GM19035 (cell line): ENCODE data around the gene LSM6.
A peak's percentile ranks its signal among the peaks of the same experiment; 100 is the strongest.

Experiments
- ATAC-seq: cut with Tn5 transposase; IDR thresholded peaks from one replicate; pipeline ENCODE4 v1.9.1; 2021; ENCODE audit not compliant: unreplicated experiment

LSM6 gene

GRCh38 chr4:146175541-146176453 lies at the start of gene LSM6:
Gene LSM6, plus strand, starts transcription at chr4:146175718. Its CDS starts 7,204 bp downstream, at chr4:146182922.
- ATAC-seq = peak; percentile 96

GRCh38 chr4:146132445-146132844 lies 43.1 kb upstream of the LSM6 start:
- peak; percentile 100 for ATAC-seq

GRCh38 chr4:146134761-146135445 lies 40.6 kb upstream of the LSM6 start:
- ATAC-seq = no peak

GRCh38 chr4:146135941-146136340 lies 39.6 kb upstream of the LSM6 start:
- ATAC-seq = no peak

- ATAC-seq = no peak
Measured at GRCh38 chr4:146142768-146143167, 32.8 kb upstream of the LSM6 start.

GRCh38 chr4:146143888-146144287 lies 31.6 kb upstream of the LSM6 start:
- ATAC-seq = no peak

- no peak for ATAC-seq
Measured at GRCh38 chr4:146146918-146147317, 28.6 kb upstream of the LSM6 start.

- no peak for ATAC-seq
Measured at GRCh38 chr4:146148021-146148420, 27.5 kb upstream of the LSM6 start.

- ATAC-seq = no peak
Measured at GRCh38 chr4:146154057-146154456, 21.5 kb upstream of the LSM6 start.

GRCh38 chr4:146155152-146155724 lies 20.3 kb upstream of the LSM6 start:
- no peak for ATAC-seq

GRCh38 chr4:146158036-146158745 lies 17.3 kb upstream of the LSM6 start:
- ATAC-seq = no peak

GRCh38 chr4:146159384-146160058 lies 16.0 kb upstream of the LSM6 start:
- peak; percentile 79 for ATAC-seq

GRCh38 chr4:146161243-146161642 lies 14.3 kb upstream of the LSM6 start:
- no peak for ATAC-seq

GRCh38 chr4:146165221-146165620 lies 10.3 kb upstream of the LSM6 start:
- ATAC-seq = no peak

- ATAC-seq = no peak
Measured at GRCh38 chr4:146165840-146166239, 9.7 kb upstream of the LSM6 start.

- no peak for ATAC-seq
Measured at GRCh38 chr4:146170149-146170548, 5.4 kb upstream of the LSM6 start.

GRCh38 chr4:146176891-146177290 lies 1.4 kb downstream of the LSM6 start:
- no peak for ATAC-seq

GRCh38 chr4:146178126-146178525 lies 2.6 kb downstream of the LSM6 start:
- no peak for ATAC-seq

- no peak for ATAC-seq
Measured at GRCh38 chr4:146179784-146180370, 4.4 kb downstream of the LSM6 start.

- ATAC-seq = no peak
Measured at GRCh38 chr4:146182443-146182842, 6.9 kb downstream of the LSM6 start.
